ENCODE data around the gene DYNC2LI1. TPM values are rescaled to one million over a fixed set of nuclear protein-coding genes. Genes with fewer than 3 reads are reported as not detected.

DYNC2LI1 gene
- total RNA-seq, 1 donor from 2014 or later, result 29.7 TPM

GRCh38 chr2:43837033-43837432 is 63.2 kb downstream of the DYNC2LI1 start:
- Histone ChIP-seq H3K27me3 (no peaks in the 10 kb centered on the region), H3K27ac (no peak overlapping the region), H3K4me3 (no peak overlapping the region), H3K36me3 (no peaks in the 10 kb centered on the region), H3K4me1 (peaks cover under 1% of the 10 kb centered on the region), H3K9me3 (no peaks in the 10 kb centered on the region)
- intact Hi-C loops (cut with DNase I), result no loop called here
- TF ChIP-seq POLR2AphosphoS5 (IDR thresholded peaks at IDR 0.05; ENCODE audit: insufficient read depth in 1 of 2, low read depth in 1 of 2) (no peak), CTCF (IDR thresholded peaks at IDR 0.05) (no peak), POLR2A (IDR thresholded peaks at IDR 0.05) (no peak)
- peak in 1 of 2 donors; percentile 10 for DNase-seq (ENCODE audit: extremely low spot score in 2 of 2)

- no peaks in the 10 kb centered on the region for H3K27me3 ChIP-seq
- intact Hi-C loops (cut with DNase I), result no loop called here
- peak; percentile 54 to 88 for DNase-seq (ENCODE audit: extremely low spot score in 2 of 2)
- H3K4me3 ChIP-seq, result no peak overlapping the region
- H3K9me3 ChIP-seq, result no peaks in the 10 kb centered on the region
- H3K4me1 ChIP-seq, result no peaks in the 10 kb centered on the region
- H3K27ac ChIP-seq, result no peak overlapping the region
- no peaks in the 10 kb centered on the region for H3K36me3 ChIP-seq
- TF ChIP-seq POLR2A (IDR thresholded peaks at IDR 0.05), result no peak
- no peak for TF ChIP-seq POLR2AphosphoS5 (IDR thresholded peaks at IDR 0.05; ENCODE audit: insufficient read depth in 1 of 2, low read depth in 1 of 2)
- no peak for TF ChIP-seq CTCF (IDR thresholded peaks at IDR 0.05)
These were observed 64.2 kb downstream of the DYNC2LI1 start for GRCh38 chr2:43837831-43838559.

- intact Hi-C loops (cut with DNase I), result no loop called here
- Histone ChIP-seq H3K4me1 (no peaks in the 10 kb centered on the region), H3K27ac (no peak within 1 kb of the TSS), H3K4me3 (no peak within 1 kb of the TSS), H3K36me3 (no peaks in the 10 kb centered on the region), H3K9me3 (no peaks in the 10 kb centered on the region), H3K27me3 (no peaks in the 10 kb centered on the region)
- no peak for TF ChIP-seq POLR2AphosphoS5 (IDR thresholded peaks at IDR 0.05; ENCODE audit: insufficient read depth in 1 of 2, low read depth in 1 of 2)
- no peak for TF ChIP-seq POLR2A (IDR thresholded peaks at IDR 0.05)
- TF ChIP-seq CTCF (IDR thresholded peaks at IDR 0.05), result no peak
- DNase-seq (ENCODE audit: extremely low spot score in 2 of 2), result peak; percentile 56 to 67
These were observed 64.9 kb downstream of the DYNC2LI1 start, which contains the start of the genes ABCG5 and ABCG8 for GRCh38 chr2:43838560-43839267. Gene ABCG5, minus strand, starts transcription at chr2:43838839. Its CDS starts 160 bp downstream, at chr2:43838679. Gene ABCG8, plus strand, starts transcription at chr2:43838971. Its CDS starts 83 bp downstream, at chr2:43839054.

GRCh38 chr2:43839776-43840564 is 66.1 kb downstream of the DYNC2LI1 start:
- Histone ChIP-seq H3K4me3 (no peak overlapping the region), H3K36me3 (no peaks in the 10 kb centered on the region), H3K9me3 (no peaks in the 10 kb centered on the region), H3K4me1 (no peaks in the 10 kb centered on the region), H3K27ac (no peak overlapping the region), H3K27me3 (no peaks in the 10 kb centered on the region)
- intact Hi-C loops (cut with DNase I), result no loop called here
- TF ChIP-seq POLR2AphosphoS5 (IDR thresholded peaks at IDR 0.05; ENCODE audit: insufficient read depth in 1 of 2, low read depth in 1 of 2) (no peak), POLR2A (IDR thresholded peaks at IDR 0.05) (no peak), CTCF (IDR thresholded peaks at IDR 0.05) (no peak)
- peak in 1 of 2 donors; percentile 69 for DNase-seq (ENCODE audit: extremely low spot score in 2 of 2)
